UCSD-AML1 (cell line): Measurements from ENCODE around the gene DYNLRB2.

Source experiments
- DNase-seq: peaks from one replicate; lab custom pipeline; 2025; ENCODE audit not compliant: unreplicated experiment; lab: John Stamatoyannopoulos, UW

The DYNLRB2 gene

GRCh38 chr16:80547145-80547544 lies 6.4 kb downstream of the DYNLRB2 start:
- DNase-seq = no peak

GRCh38 chr16:80552277-80552676 lies 11.5 kb downstream of the DYNLRB2 start:
- DNase-seq = no peak

DNA sequence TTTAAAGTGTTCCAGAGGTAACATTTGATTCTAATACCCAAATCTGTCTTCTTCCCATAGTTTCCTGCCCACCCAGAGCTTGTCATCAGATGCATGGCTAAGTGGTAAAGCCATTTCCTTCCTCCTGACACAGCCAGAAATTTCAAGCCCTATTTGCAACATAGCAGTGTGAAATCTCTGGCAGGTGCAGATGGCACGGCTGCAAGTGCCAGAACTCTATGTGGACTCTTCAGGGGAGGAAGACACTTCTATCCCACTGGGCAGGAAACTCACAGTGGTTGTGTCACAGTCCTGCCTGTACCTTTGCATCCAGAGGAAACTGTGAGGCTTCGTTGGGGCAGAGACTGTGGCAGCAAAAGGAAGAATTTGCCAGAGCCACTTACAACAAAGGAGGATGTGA lies 13.2 kb downstream of the DYNLRB2 start:
- peak; percentile 43 for DNase-seq

GRCh38 chr16:80556481-80556880 lies 15.7 kb downstream of the DYNLRB2 start:
- no peak for DNase-seq

DNA sequence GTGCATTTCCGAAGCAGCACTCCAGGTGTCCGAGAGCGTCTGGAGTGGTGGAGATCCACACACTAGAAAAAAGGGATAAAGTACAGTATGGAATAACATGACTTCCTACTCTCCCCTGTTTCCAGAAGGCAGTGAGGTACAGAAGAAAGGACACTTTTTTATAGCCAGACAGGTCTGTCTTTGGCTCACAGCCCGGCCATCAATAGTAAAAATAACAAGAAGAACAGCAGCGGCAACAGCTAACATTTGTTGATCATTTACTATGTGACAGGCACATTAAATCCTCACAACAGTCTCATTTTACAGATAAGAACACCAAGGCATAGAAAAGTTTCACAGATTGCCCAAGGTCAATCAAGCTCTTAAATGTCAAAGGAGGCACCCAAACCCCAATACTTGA lies 16.2 kb downstream of the DYNLRB2 start:
- no peak for DNase-seq

DNA sequence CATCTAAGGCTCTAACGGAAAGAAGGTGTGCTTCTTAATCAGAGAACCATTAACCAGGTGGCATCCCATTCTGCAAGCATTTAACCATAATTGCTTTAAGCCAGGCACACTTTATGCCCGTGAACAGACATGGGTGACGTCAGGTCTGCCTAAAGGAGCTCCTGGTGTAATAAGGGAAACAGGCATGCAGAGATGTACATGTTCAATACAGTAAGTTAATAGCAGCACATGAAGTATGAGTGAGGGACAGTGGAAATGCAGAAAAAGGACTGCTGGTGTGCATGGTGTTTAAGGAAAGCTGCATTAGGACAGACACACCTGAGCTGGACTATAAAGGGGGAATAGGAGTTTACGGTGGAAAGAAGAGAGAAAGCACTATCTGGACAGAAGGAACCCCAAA lies 18.6 kb downstream of the DYNLRB2 start:
- DNase-seq = no peak

GRCh38 chr16:80563066-80563465 lies 22.3 kb downstream of the DYNLRB2 start:
- DNase-seq = no peak

- DNase-seq = no peak
Measured at GRCh38 chr16:80564394-80564793, 23.6 kb downstream of the DYNLRB2 start.

- peak; percentile 27 for DNase-seq
Measured at GRCh38 chr16:80569440-80570105, 28.8 kb downstream of the DYNLRB2 start.

GRCh38 chr16:80570106-80570478 lies 29.3 kb downstream of the DYNLRB2 start:
- DNase-seq = no peak

DNA sequence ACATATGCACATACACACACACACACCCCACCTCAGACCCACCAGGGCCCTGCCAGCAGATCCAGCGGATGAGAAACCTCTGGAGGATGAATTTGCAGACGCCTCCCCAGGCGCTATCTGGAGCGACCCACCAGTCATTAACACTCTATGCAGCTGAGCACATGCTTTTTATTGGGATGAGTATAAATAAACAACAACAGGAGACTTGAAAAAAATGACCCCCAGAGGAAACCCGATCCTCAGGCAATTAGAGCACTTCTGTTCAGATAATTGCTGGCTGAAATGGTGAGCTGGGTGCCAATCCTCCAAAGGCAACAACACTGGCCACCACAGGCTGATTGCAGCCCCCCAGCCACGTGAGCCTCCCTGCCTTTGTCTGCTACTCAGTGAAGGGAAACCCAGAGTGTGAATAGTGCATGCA lies 32.9 kb downstream of the DYNLRB2 start:
- no peak for DNase-seq

- DNase-seq = no peak
Measured at GRCh38 chr16:80576343-80576912, 35.6 kb downstream of the DYNLRB2 start.

DNA sequence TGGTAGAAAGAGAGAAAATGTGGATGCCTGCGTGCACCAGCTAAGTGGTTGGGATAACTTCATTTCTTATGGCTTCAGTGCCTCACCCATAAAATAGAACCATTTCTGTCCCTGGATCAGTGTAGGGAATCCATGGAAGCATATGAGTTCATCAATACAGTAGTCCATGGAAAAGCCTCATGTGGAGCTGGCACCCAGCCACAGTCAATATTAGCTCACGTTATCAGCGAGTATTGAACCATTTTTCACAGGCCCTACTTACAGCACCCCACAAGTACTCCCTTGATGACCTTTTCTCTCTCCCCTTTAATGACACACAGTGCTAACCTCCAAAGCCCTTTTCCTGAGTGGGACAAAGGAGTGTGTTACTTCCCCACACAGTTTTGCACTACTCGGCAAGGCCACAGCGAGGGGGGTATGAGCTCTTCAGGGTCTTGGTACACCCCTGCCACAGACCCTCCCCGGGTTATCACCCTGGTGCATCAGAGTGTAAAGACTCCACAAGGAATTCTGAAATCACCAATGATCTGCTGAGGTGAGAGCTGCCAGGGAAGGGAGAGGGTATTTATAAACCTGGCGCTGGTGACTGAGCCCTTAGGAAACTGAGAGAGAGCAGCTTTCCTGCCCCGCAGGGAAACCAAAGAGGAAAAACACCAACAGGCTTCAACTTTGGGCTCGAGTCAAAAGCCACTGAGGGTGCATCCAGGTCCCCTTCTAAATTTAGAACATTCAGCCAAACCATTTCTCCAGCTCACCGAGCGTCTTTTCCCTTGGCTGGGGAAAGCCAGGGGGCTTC lies 36.9 kb downstream of the DYNLRB2 start:
- no peak for DNase-seq

DNA sequence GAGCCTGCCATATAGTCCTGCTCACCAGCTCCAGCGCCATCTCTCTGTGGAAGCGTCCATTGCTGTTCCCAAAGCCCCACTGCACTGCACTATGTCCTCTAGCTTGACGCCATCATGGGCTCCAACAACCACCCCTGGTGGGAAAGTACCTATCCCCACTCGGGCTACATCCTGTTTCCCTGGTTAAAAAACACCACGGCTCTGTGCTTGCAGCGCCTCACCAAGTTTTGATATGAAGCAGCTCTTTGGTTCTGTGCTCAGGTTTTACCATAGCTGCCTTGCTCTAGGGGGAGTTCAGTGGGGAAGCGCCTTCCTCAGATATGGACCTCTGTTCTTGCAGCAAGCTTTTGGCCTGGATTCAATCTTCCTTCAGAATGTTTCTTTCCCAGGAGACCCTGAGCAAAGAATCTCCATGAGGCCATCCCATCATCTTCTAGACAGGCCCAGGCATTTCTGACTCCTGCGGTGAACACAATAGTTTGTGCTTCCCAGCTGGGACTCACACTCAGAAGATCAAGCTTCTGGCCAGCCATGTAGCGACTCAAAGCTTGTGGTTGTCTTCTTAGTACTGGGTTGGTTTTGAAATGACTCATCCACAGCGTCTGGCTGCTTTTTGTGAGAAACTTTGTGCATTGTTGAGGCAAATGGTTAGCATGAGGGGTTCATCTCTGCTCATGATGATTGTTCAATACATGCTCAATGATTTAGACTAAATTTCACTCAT lies 39.5 kb downstream of the DYNLRB2 start:
- DNase-seq = no peak

GRCh38 chr16:80583466-80583865 lies 42.7 kb downstream of the DYNLRB2 start:
- DNase-seq = no peak

- DNase-seq = no peak
Measured at GRCh38 chr16:80585764-80586163, 45.0 kb downstream of the DYNLRB2 start.

DNA sequence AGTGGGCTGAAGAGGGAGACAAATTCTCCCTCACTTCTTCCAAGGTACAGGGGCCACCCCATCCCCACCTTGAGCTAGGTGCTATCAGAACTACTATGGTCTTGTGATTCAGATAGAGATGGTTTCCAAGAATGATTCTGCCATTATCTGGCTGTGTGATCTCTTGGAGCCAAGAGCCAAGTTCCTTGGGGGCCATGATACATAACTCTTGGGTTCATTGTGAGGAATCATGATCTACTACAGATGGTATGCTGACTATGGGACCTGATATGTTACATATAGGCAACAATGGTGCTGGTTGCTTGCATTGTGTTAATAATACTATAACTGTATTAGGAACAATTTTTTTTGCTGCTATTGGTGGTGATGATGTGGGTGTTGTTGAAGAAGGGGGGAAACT lies 45.7 kb downstream of the DYNLRB2 start:
- DNase-seq = no peak

GRCh38 chr16:80587071-80587470 lies 46.3 kb downstream of the DYNLRB2 start:
- no peak for DNase-seq

DNA sequence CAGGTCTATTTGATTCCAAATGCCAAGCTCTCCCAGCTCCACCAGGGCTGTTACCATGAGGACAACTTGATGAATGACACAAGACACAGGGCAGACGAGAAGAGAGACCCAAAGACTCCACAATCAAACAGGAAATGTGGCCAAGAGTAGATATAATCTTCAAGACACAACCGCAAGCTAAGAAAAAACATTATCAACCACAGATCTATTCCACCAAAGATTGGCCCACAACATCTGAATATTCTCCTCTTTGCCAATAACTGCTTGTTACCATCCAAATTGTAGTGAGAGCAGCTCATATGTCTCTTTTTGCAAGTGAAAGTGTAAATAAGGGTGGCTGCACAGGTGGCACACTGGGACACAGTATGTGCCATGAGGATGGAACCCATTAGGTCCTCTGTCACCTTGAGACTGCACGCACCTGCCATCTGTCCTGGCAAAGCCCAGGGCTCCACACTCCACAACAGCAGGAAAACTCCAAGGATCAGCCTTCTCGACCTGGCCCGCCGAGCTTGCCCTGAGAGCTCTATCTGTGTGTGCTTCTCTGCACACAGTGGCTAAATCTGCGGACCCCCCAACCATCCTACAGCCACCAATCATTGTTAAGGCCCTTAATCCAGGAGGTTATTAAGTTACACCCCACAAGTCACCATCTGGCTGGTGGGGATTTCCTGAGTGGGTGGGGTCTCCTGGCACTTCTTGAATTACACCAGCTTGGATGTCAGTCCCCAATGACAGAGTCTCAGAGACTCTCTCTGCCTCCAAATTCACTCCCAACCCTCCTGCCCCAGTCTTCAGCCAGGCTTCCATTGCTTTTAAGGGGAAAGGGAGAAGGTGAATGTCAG lies 50.5 kb downstream of the DYNLRB2 start:
- no peak for DNase-seq

DNA sequence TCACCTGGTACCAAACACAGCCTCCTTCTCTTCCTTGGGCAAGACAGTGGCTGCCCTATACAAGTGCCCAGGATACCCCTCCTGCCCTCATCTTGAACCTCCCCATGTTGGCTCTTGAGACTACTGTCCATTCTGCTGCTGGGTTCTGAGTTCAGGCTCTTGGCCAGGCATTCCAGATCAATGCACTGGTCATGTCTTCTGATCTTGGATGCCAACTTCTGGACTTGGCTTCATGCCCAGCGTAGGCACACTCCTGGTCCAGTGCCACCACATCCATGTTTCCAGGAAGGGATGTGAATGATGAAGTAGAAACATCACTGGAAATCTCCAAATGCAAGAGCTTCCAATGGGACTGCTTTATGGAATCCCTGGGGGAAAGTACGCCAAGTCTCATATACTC lies 51.5 kb downstream of the DYNLRB2 start:
- DNase-seq = no peak

- DNase-seq = no peak
Measured at GRCh38 chr16:80594756-80595155, 54.0 kb downstream of the DYNLRB2 start.
